Central memory CD8-positive, alpha-beta T cell (primary cell): ENCODE measurements around the gene EIF2A.

Source experiments
- ATAC-seq: fragments of 150-1000 bp; cut with Tn5 transposase; replicated peaks from 2 replicates; pipeline ENCODE4 v1.10.0; 2022; ENCODE audit warnings: mild to moderate bottlenecking, moderate FRiP score, moderate number of reproducible peaks; ENCODE audit not compliant: poor library complexity, severe bottlenecking; ENCODE audit errors: extremely low read depth
- DNase-seq, 2 donors: peaks; one replicate each; pipeline ENCODE4 v3.0.0; 2021; ENCODE audit warnings: low spot score in 2 of 2
- H3K27ac Mint-ChIP-seq: one replicate; pipeline ENCODE4 v1.8.0; 2022; ENCODE audit warnings: low read depth, mild to moderate bottlenecking, moderate library complexity, mixed read lengths
- H3K27me3 Mint-ChIP-seq: one replicate; pipeline ENCODE4 v1.8.0; 2022; ENCODE audit warnings: mixed read lengths
- H3K36me3 Mint-ChIP-seq: one replicate; pipeline ENCODE4 v1.8.0; 2022; ENCODE audit warnings: mild to moderate bottlenecking, moderate library complexity, mixed read lengths; ENCODE audit not compliant: insufficient read depth
- H3K4me1 Mint-ChIP-seq: one replicate; pipeline ENCODE4 v1.8.0; 2022; ENCODE audit warnings: mixed read lengths
- H3K4me3 Mint-ChIP-seq: one replicate; pipeline ENCODE4 v1.8.0; 2022; ENCODE audit warnings: mild to moderate bottlenecking, moderate library complexity, mixed read lengths
- H3K9me3 Mint-ChIP-seq: one replicate; pipeline ENCODE4 v1.8.0; 2022; ENCODE audit warnings: mixed read lengths

The EIF2A gene

DNA sequence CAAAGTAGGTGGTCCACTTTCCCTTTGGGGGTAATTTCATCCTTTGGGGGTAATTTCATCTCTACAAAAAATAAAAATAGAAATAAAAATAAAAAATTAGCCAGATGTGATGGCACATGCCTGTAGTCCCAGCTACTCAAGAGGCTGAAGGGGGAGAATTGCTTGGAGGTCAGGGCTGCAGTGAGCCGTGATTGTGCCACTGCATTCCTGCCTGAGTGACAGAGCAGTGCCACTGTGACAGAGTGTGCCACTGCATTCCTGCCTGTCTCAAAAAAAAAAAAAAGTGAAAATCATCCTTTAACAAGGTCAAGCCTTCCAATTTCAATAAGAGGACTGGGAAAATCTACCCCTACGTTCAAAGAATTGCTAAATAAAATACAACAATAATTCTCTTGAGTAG lies 23.0 kb upstream of the EIF2A start:
- Mint-ChIP-seq H3K36me3 (peaks cover 2% of the 10 kb centered on the region), H3K27ac (no peak overlapping the region), H3K4me3 (no peak overlapping the region), H3K27me3 (peaks cover 15% of the 10 kb centered on the region), H3K4me1 (no peaks in the 10 kb centered on the region), H3K9me3 (no peaks in the 10 kb centered on the region)
- ATAC-seq, result no peak
- no peak for DNase-seq

GRCh38 chr3:150527464-150528255 lies 18.9 kb upstream of the EIF2A start:
- no peak for ATAC-seq
- DNase-seq, result no peak

DNA sequence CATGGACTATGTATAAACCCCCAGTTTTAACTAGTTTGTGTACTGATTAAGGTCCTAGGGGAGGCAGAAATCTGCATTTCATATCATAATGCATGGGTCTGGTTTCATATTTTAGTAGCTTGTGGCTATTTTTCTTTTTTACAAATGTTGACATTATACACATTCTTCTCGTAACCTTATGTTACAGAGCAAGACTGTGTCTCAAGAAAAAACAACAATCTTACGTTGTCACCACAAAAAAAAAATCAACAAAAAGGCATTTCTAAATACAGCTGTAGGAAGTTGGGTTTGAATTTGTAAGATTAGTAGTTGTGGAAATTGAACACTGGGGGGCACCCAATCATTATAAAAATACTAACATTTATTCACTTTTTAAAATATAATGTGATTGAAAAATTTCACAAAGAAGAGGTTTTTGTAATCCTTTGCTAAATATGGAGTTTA lies 18.2 kb upstream of the EIF2A start:
- no peak for DNase-seq
- H3K4me1 Mint-ChIP-seq, result no peaks in the 10 kb centered on the region
- H3K36me3 Mint-ChIP-seq, result no peaks in the 10 kb centered on the region
- no peak overlapping the region for H3K27ac Mint-ChIP-seq
- H3K4me3 Mint-ChIP-seq, result no peak overlapping the region
- H3K9me3 Mint-ChIP-seq, result no peaks in the 10 kb centered on the region
- no peak for ATAC-seq
- H3K27me3 Mint-ChIP-seq, result peaks cover 9% of the 10 kb centered on the region

More at GRCh38 chr3:150527464-150528255, 18.9 kb upstream of the EIF2A start:
- peaks cover 9% of the 10 kb centered on the region for H3K27me3 Mint-ChIP-seq
- no peaks in the 10 kb centered on the region for H3K4me1 Mint-ChIP-seq
- no peaks in the 10 kb centered on the region for H3K36me3 Mint-ChIP-seq
- no peak overlapping the region for H3K27ac Mint-ChIP-seq
- H3K4me3 Mint-ChIP-seq, result no peak overlapping the region
- H3K9me3 Mint-ChIP-seq, result no peaks in the 10 kb centered on the region

GRCh38 chr3:150531775-150532174 lies 14.8 kb upstream of the EIF2A start:
- H3K4me1 Mint-ChIP-seq, result no peaks in the 10 kb centered on the region
- H3K4me3 Mint-ChIP-seq, result no peak overlapping the region
- DNase-seq, result no peak
- peaks cover 9% of the 10 kb centered on the region for H3K27me3 Mint-ChIP-seq
- no peak overlapping the region for H3K27ac Mint-ChIP-seq
- H3K9me3 Mint-ChIP-seq, result no peaks in the 10 kb centered on the region
- H3K36me3 Mint-ChIP-seq, result no peaks in the 10 kb centered on the region
- ATAC-seq, result no peak

- no peaks in the 10 kb centered on the region for H3K4me1 Mint-ChIP-seq
- H3K27me3 Mint-ChIP-seq, result no peaks in the 10 kb centered on the region
- H3K9me3 Mint-ChIP-seq, result no peaks in the 10 kb centered on the region
- ATAC-seq (no peak), DNase-seq (no peak)
- H3K27ac Mint-ChIP-seq, result no peak overlapping the region
- H3K36me3 Mint-ChIP-seq, result peaks cover 3% of the 10 kb centered on the region
- H3K4me3 Mint-ChIP-seq, result no peak overlapping the region
Measured at GRCh38 chr3:150535204-150535603, 11.4 kb upstream of the EIF2A start.

DNA sequence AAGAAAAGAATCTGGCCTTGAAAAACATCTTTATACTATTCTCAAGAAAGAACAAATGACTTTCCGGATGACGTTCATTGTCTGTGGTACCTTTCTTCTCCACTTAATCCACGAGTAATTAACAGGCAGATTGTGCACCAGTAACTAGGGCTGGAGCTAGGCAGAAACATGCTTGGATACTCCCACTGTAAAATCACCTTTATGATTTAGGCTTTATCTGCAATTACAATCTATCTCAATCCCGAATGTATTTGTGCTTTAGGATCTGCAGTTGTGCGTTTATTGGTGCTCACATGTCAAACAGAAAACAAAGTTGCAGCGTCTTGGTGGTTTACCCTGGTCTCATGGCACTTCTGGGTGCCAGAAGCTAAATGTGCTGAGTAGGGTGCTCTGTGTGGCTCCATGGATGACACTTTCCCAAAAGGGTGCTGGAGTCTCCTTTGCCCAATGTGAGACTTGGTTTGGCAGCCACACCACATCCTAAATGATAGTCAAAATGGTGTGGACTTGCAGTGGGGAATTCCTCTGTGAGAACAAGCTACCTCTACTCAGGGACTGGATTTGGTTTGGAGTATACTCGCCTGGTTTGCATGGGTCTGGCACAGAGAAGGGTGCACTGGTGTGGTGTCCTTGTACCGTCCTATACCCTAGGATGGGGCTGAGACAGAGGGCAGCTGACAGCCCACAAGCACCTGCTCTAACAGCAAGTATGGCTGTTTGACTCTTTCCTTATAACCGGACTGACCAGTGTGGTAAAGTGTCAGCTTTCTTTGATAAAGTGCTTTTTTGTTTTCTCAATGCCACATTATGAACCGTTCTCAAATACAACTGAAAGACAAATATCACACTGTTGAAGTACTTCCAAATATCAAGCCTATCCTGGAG lies 8.0 kb upstream of the EIF2A start:
- H3K36me3 Mint-ChIP-seq, result peaks cover 10% of the 10 kb centered on the region
- ATAC-seq (no peak), DNase-seq (no peak)
- H3K4me1 Mint-ChIP-seq, result peaks cover 26% of the 10 kb centered on the region
- H3K27ac Mint-ChIP-seq, result no peak overlapping the region
- no peaks in the 10 kb centered on the region for H3K9me3 Mint-ChIP-seq
- H3K27me3 Mint-ChIP-seq, result no peaks in the 10 kb centered on the region
- H3K4me3 Mint-ChIP-seq, result no peak overlapping the region

DNA sequence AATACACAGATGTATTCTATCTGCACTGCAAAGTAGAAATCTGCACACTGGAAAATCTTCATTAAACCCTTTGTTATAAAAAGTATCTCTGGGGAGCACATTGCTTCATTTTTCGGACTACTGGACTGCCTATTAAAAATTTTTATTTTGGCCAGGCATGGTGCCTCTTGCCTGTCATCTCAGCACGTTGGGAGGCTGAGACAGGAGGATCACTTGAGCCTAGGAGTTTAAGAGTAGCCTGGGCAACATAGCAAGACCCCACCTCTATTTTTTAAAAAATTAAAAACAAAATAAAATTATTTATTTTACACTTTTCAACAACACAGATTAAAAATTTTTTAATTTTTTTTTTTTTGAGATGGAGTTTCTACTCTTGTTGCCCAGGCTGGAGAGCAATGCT lies 6.3 kb upstream of the EIF2A start:
- H3K9me3 Mint-ChIP-seq, result no peaks in the 10 kb centered on the region
- no peaks in the 10 kb centered on the region for H3K27me3 Mint-ChIP-seq
- peaks cover 23% of the 10 kb centered on the region for H3K36me3 Mint-ChIP-seq
- ATAC-seq (no peak), DNase-seq (no peak)
- no peak overlapping the region for H3K27ac Mint-ChIP-seq
- H3K4me3 Mint-ChIP-seq, result no peak overlapping the region
- peaks cover 37% of the 10 kb centered on the region for H3K4me1 Mint-ChIP-seq

DNA sequence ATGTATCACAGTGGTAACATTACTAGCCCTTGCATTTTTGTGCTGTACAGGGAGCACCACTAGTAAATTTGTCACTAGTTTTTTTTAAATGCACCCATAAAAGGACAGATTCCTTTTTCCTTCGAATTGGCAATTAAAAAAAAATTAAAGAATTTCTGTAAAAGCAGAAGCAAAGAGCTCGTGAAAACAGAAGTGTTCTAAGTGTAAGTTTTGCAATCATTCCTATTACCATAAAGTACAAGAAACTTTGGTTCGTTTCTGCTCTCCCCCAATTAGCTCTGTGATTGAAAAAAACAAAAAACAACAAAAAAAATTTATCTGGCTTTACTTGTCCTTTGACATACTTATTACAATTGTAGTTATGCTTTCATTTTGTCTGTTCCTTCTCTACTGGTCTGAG lies 5.6 kb upstream of the EIF2A start:
- H3K36me3 Mint-ChIP-seq, result peaks cover 28% of the 10 kb centered on the region
- H3K27ac Mint-ChIP-seq, result peak overlapping the region; percentile 76
- ATAC-seq (no peak), DNase-seq (no peak)
- no peaks in the 10 kb centered on the region for H3K9me3 Mint-ChIP-seq
- H3K27me3 Mint-ChIP-seq, result no peaks in the 10 kb centered on the region
- H3K4me1 Mint-ChIP-seq, result peaks cover 44% of the 10 kb centered on the region
- H3K4me3 Mint-ChIP-seq, result no peak overlapping the region

DNA sequence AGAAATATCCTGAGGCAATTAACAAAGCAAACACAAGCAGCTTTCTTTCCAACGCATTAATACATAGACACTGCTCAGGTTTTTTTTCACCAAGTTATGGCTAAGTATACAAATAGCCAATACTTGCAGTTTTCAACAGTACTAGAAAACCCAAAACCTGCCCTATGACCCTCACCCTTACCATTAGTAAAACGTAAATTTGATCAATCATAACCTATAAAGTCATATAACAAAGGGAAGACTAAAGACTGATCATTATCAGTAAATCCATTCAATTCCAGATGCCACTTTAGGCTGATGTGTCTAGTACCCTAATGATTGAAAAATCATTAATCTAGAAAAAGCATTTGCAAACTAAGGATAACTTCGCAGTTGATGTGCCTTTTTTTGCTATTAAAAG lies 3.5 kb upstream of the EIF2A start:
- H3K27ac Mint-ChIP-seq, result peak overlapping the region; percentile 32
- H3K9me3 Mint-ChIP-seq, result no peaks in the 10 kb centered on the region
- no peaks in the 10 kb centered on the region for H3K27me3 Mint-ChIP-seq
- peaks cover 36% of the 10 kb centered on the region for H3K36me3 Mint-ChIP-seq
- H3K4me1 Mint-ChIP-seq, result peaks cover 58% of the 10 kb centered on the region
- no peak overlapping the region for H3K4me3 Mint-ChIP-seq
- no peak for DNase-seq
- ATAC-seq, result no peak

- Mint-ChIP-seq H3K36me3 (peaks cover 35% of the 10 kb centered on the region), H3K4me3 (no peak overlapping the region), H3K27ac (peak overlapping the region; percentile 32), H3K27me3 (no peaks in the 10 kb centered on the region), H3K9me3 (no peaks in the 10 kb centered on the region), H3K4me1 (peaks cover 62% of the 10 kb centered on the region)
- DNase-seq (no peak), ATAC-seq (no peak)
Measured at GRCh38 chr3:150543531-150543930, 3.1 kb upstream of the EIF2A start.

DNA sequence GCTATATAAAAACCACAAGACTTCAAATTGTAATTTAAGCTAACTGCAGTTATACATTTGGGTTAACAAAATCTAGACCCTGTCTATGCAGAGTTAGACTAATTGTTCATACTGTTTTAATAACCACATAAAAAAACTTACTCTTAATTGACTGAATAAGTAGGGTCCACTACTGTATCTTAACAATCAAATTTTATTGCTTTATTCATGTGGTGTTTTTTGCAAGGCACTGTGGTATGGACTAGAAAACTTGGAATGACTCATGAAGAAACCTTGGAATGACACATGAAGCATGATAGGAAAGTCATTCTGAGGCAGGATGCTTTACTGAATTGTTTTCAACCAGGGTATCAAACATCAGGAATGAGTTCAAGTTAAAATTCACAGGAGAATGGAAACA lies 2.5 kb upstream of the EIF2A start:
- H3K27ac Mint-ChIP-seq, result peak overlapping the region; percentile 97
- DNase-seq (no peak), ATAC-seq (no peak)
- no peaks in the 10 kb centered on the region for H3K27me3 Mint-ChIP-seq
- peak overlapping the region; percentile 91 for H3K4me3 Mint-ChIP-seq
- peaks cover 34% of the 10 kb centered on the region for H3K36me3 Mint-ChIP-seq
- no peaks in the 10 kb centered on the region for H3K9me3 Mint-ChIP-seq
- peaks cover 62% of the 10 kb centered on the region for H3K4me1 Mint-ChIP-seq

- peaks cover 62% of the 10 kb centered on the region for H3K4me1 Mint-ChIP-seq
- no peaks in the 10 kb centered on the region for H3K27me3 Mint-ChIP-seq
- peak overlapping the region; percentile 91 for H3K4me3 Mint-ChIP-seq
- no peak for DNase-seq
- ATAC-seq, result no peak
- H3K27ac Mint-ChIP-seq, result peak overlapping the region; percentile 97
- no peaks in the 10 kb centered on the region for H3K9me3 Mint-ChIP-seq
- peaks cover 36% of the 10 kb centered on the region for H3K36me3 Mint-ChIP-seq
Measured at GRCh38 chr3:150544726-150545125, 1.9 kb upstream of the EIF2A start.
